ENCODE data around the gene PFAS.

Gene PFAS

GRCh38 chr17:8289103-8289397 is 40.0 kb downstream of the PFAS start:
- H3K4me3 ChIP-seq (ENCODE audit: low read depth, low read length) = peak overlapping the region; percentile 99

DNA sequence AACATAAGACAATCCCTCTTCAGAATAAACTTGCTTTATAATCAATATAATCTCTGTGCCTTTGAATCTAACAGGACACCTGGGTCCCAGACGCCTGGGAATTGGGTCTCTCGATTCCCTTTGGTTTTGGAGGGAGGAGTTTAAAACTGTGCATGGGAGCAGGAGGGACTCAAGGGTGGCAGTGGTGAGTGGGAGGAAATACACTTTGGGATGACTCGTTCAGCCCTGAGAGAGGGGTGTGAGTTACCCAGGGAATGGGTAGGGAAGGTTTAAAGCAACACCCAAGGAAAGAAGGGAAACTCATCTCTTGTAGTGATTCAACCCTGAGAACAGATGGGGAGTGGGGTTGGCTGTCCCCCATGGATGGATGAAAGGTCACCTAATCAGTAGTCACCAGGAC is 41.0 kb downstream of the PFAS start:
- Histone ChIP-seq H3K27me3 (ENCODE audit: control insufficient read depth, insufficient read depth, low read length) (no peaks in the 10 kb centered on the region), H3K79me2 (no peaks in the 10 kb centered on the region), H3K9ac (no peak overlapping the region), H3K36me3 (ENCODE audit: control insufficient read depth, insufficient read depth, low read length) (no peaks in the 10 kb centered on the region), H2AFZ (no peak overlapping the region), H3K27ac (no peak overlapping the region), H3K4me3 (ENCODE audit: low read depth, low read length) (no peak overlapping the region), H3K4me2 (ENCODE audit: low read length) (no peak overlapping the region), H3K9me3 (ENCODE audit: control insufficient read depth, low read length) (no peaks in the 10 kb centered on the region), H3K4me1 (peaks cover 11% of the 10 kb centered on the region)
- TF ChIP-seq, protein P1, sequence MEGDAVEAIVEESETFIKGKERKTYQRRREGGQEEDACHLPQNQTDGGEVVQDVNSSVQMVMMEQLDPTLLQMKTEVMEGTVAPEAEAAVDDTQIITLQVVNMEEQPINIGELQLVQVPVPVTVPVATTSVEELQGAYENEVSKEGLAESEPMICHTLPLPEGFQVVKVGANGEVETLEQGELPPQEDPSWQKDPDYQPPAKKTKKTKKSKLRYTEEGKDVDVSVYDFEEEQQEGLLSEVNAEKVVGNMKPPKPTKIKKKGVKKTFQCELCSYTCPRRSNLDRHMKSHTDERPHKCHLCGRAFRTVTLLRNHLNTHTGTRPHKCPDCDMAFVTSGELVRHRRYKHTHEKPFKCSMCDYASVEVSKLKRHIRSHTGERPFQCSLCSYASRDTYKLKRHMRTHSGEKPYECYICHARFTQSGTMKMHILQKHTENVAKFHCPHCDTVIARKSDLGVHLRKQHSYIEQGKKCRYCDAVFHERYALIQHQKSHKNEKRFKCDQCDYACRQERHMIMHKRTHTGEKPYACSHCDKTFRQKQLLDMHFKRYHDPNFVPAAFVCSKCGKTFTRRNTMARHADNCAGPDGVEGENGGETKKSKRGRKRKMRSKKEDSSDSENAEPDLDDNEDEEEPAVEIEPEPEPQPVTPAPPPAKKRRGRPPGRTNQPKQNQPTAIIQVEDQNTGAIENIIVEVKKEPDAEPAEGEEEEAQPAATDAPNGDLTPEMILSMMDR (IDR thresholded peaks at IDR 0.05) = no peak

More at GRCh38 chr17:8289103-8289397, 40.0 kb downstream of the PFAS start:
- H3K27ac ChIP-seq = peak overlapping the region; percentile 72
- H3K4me2 ChIP-seq (ENCODE audit: low read length) = peak overlapping the region; percentile 100
- no peaks in the 10 kb centered on the region for H3K79me2 ChIP-seq
- H3K27me3 ChIP-seq (ENCODE audit: control insufficient read depth, insufficient read depth, low read length) = no peaks in the 10 kb centered on the region
- H3K4me1 ChIP-seq = peaks cover 4% of the 10 kb centered on the region
- no peak overlapping the region for H3K9ac ChIP-seq
- H3K36me3 ChIP-seq (ENCODE audit: control insufficient read depth, insufficient read depth, low read length) = no peaks in the 10 kb centered on the region
- TF ChIP-seq, protein P1 (IDR thresholded peaks at IDR 0.05) = no peak
- peak overlapping the region; percentile 88 for H2AFZ ChIP-seq
- no peaks in the 10 kb centered on the region for H3K9me3 ChIP-seq (ENCODE audit: control insufficient read depth, low read length)

GRCh38 chr17:8292639-8293395 is 43.7 kb downstream of the PFAS start:
- TF ChIP-seq, protein P1 (IDR thresholded peaks at IDR 0.05) = no peak
- Histone ChIP-seq H3K4me1 (peaks cover 10% of the 10 kb centered on the region), H3K4me3 (ENCODE audit: low read depth, low read length) (no peak overlapping the region)

GRCh38 chr17:8294361-8294760 is 45.3 kb downstream of the PFAS start:
- H3K4me3 ChIP-seq (ENCODE audit: low read depth, low read length) = no peak overlapping the region
- H3K9ac ChIP-seq = no peak overlapping the region

More at GRCh38 chr17:8292639-8293395, 43.7 kb downstream of the PFAS start:
- Histone ChIP-seq H3K9ac (no peak overlapping the region), H2AFZ (no peak overlapping the region), H3K27ac (no peak overlapping the region), H3K4me2 (ENCODE audit: low read length) (no peak overlapping the region), H3K36me3 (ENCODE audit: control insufficient read depth, insufficient read depth, low read length) (no peaks in the 10 kb centered on the region), H3K27me3 (ENCODE audit: control insufficient read depth, insufficient read depth, low read length) (no peaks in the 10 kb centered on the region), H3K9me3 (ENCODE audit: control insufficient read depth, low read length) (no peaks in the 10 kb centered on the region), H3K79me2 (no peaks in the 10 kb centered on the region)

More at GRCh38 chr17:8294361-8294760, 45.3 kb downstream of the PFAS start:
- H2AFZ ChIP-seq = peak overlapping the region; percentile 92
- TF ChIP-seq, protein P1 (IDR thresholded peaks at IDR 0.05) = no peak
- no peaks in the 10 kb centered on the region for H3K36me3 ChIP-seq (ENCODE audit: control insufficient read depth, insufficient read depth, low read length)
- no peaks in the 10 kb centered on the region for H3K79me2 ChIP-seq
- H3K9me3 ChIP-seq (ENCODE audit: control insufficient read depth, low read length) = no peaks in the 10 kb centered on the region
- H3K27me3 ChIP-seq (ENCODE audit: control insufficient read depth, insufficient read depth, low read length) = no peaks in the 10 kb centered on the region
- peak overlapping the region; percentile 79 for H3K4me2 ChIP-seq (ENCODE audit: low read length)
- H3K27ac ChIP-seq = peak overlapping the region; percentile 82
- peaks cover 7% of the 10 kb centered on the region for H3K4me1 ChIP-seq

Data from parathyroid adenoma (tissue), 2 donors.